Islet precursor cell (in vitro differentiated cells): ENCODE measurements around the gene ANK2.

Source experiments
- DNase-seq: peaks from one replicate; pipeline ENCODE4 v3.0.0-alpha.2; 2018

The ANK2 gene

GRCh38 chr4:113049421-113050370 is at the start of gene ANK2:
ANK2 (plus strand) TSS chr4:113049653; CDS start chr4:113049729, 76 bp downstream.
- peak; percentile 75 for DNase-seq

- no peak for DNase-seq
These were observed 45.6 kb upstream of the ANK2 start for GRCh38 chr4:113003841-113004240.

- DNase-seq = no peak
These were observed 44.8 kb upstream of the ANK2 start for GRCh38 chr4:113004655-113005054.

GRCh38 chr4:113006632-113007031 is 42.8 kb upstream of the ANK2 start:
- no peak for DNase-seq

GRCh38 chr4:113007151-113007550 is 42.3 kb upstream of the ANK2 start:
- DNase-seq = no peak

GRCh38 chr4:113008135-113008534 is 41.3 kb upstream of the ANK2 start:
- no peak for DNase-seq

- no peak for DNase-seq
These were observed 40.7 kb upstream of the ANK2 start for GRCh38 chr4:113008716-113009115.

- DNase-seq = no peak
These were observed 40.0 kb upstream of the ANK2 start for GRCh38 chr4:113009461-113009860.

GRCh38 chr4:113012122-113012725 is 37.2 kb upstream of the ANK2 start:
- no peak for DNase-seq

- DNase-seq = no peak
These were observed 36.7 kb upstream of the ANK2 start for GRCh38 chr4:113012786-113013185.

- no peak for DNase-seq
These were observed 35.7 kb upstream of the ANK2 start for GRCh38 chr4:113013751-113014150.

GRCh38 chr4:113016377-113016776 is 33.1 kb upstream of the ANK2 start:
- DNase-seq = no peak

GRCh38 chr4:113020966-113021365 is 28.5 kb upstream of the ANK2 start:
- DNase-seq = no peak

GRCh38 chr4:113024388-113024787 is 25.1 kb upstream of the ANK2 start:
- DNase-seq = no peak

- no peak for DNase-seq
These were observed 24.0 kb upstream of the ANK2 start for GRCh38 chr4:113025416-113025815.

- no peak for DNase-seq
These were observed 22.9 kb upstream of the ANK2 start for GRCh38 chr4:113026556-113026955.

- DNase-seq = no peak
These were observed 21.4 kb upstream of the ANK2 start for GRCh38 chr4:113028074-113028473.

GRCh38 chr4:113031212-113031611 is 18.2 kb upstream of the ANK2 start:
- no peak for DNase-seq

- no peak for DNase-seq
These were observed 8.7 kb upstream of the ANK2 start for GRCh38 chr4:113040793-113041192.

GRCh38 chr4:113042502-113042901 is 7.0 kb upstream of the ANK2 start:
- DNase-seq = no peak

- no peak for DNase-seq
These were observed 5.9 kb upstream of the ANK2 start for GRCh38 chr4:113043591-113043990.

- no peak for DNase-seq
These were observed 910 bp downstream of the ANK2 start for GRCh38 chr4:113050371-113050755.

GRCh38 chr4:113050837-113051236 is 1.4 kb downstream of the ANK2 start:
- no peak for DNase-seq

- no peak for DNase-seq
These were observed 1.9 kb downstream of the ANK2 start for GRCh38 chr4:113051361-113051760.
